Skin epidermis (tissue), 12 donors: ENCODE data around the gene APLP2.
"Not testable (repeated sequence)": the region's sequence is repeated elsewhere in the genome, so short reads cannot be mapped to it uniquely, and the experiment has no call there.

Experiments used
- H3K27ac ChIP-seq, 21 experiments: fragments of 200-600 bp; sonication (generic) in 11 of 21; one replicate each; pipeline ENCODE4 v1.5.0; 2020; ENCODE audit warnings: mild to moderate bottlenecking in 3 of 21, inconsistent platforms in 2 of 21, moderate library complexity in 2 of 21
- H3K4me3 ChIP-seq, 7 experiments: fragments of 200-600 bp; sonication (generic) in 2 of 7; one replicate each; pipeline ENCODE4 v1.5.0; 2020; ENCODE audit warnings: inconsistent platforms in 2 of 7, mild to moderate bottlenecking in 2 of 7, moderate library complexity in 1 of 7

Gene APLP2

DNA sequence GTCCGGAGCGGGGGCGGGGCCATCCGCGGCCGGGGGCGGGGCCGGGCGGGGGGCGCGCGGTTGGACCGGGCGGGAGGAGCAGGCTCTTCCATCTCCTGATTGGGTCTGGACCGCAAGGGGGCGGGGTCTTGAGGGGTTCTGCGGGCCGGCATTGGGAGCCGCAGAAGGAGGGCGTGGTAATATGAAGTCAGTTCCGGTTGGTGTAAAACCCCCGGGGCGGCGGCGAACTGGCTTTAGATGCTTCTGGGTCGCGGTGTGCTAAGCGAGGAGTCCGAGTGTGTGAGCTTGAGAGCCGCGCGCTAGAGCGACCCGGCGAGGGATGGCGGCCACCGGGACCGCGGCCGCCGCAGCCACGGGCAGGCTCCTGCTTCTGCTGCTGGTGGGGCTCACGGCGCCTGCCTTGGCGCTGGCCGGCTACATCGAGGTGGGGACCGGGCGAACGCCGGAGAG lies at the start of gene APLP2:
APLP2 (plus strand) TSS at position 236 of the 450 bp plus-strand sequence; CDS start at position 320, 84 bp downstream.
- Histone ChIP-seq H3K4me3 (peak within 1 kb of the TSS; percentile 63 to 99 (median 86)), H3K27ac (peak within 1 kb of the TSS; percentile 75 to 96 (median 89))

DNA sequence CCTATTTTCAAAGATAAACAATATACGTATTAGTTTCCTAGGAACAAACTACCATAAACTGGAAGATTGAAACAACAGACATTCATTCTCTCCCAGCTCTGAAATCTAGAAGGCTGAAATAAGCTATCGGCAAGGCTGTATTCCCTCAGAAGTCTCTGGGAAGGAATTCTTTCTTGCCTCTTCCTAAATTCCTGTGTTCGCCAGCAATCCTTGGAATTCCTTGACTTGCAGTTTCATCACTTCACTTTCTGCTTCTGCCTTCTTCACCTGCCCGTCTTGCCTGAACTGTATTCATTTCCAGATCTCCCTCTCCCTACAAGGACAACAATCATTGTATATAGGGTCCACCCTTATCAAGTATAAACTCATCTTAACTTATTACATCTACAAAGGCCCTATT lies 49.4 kb upstream of the APLP2 start:
- no peak overlapping the region for H3K4me3 ChIP-seq
- H3K27ac ChIP-seq, result no peak overlapping the region

DNA sequence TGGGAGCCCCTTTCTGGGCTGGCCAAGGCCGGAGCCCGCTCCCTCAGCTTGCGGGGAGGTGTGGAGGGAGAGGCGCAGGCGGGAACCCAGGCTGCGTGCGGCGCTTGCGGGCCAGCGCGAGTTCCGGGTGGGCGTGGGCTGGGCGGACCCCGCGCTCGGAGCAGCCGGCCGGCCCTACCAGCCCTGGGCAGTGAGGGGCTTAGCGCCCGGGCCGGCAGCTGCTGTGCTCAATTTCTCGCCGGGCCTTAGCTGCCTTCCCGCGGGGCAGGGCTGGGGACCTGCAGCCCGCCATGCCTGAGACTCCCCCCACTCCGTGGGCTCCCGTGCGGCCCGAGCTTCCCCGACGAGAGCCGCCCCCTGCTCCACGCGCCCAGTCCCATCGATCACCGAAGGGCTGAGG lies 48.1 kb upstream of the APLP2 start:
- H3K27ac ChIP-seq, H3K4me3 ChIP-seq: not testable (repeated sequence)

DNA sequence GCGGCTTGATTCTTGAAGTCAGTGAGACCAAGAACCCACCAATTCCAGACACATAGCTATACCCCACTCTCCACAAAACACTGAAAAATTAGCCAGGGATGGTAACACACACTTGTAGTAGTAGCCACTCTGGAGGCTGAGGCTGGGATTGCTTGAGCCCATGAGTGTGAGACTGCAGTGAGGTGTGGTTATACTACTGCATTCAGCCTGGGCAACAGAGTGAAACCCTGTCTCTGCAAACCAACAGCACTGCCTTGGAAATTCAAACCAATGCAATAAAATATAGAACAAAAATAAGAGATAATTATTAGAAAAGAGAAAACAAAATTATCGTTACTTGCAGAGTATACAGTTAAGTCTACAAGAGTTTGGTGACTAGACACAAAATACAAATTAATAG lies 46.9 kb upstream of the APLP2 start:
- H3K27ac ChIP-seq, result no peak overlapping the region
- H3K4me3 ChIP-seq, result no peak overlapping the region

DNA sequence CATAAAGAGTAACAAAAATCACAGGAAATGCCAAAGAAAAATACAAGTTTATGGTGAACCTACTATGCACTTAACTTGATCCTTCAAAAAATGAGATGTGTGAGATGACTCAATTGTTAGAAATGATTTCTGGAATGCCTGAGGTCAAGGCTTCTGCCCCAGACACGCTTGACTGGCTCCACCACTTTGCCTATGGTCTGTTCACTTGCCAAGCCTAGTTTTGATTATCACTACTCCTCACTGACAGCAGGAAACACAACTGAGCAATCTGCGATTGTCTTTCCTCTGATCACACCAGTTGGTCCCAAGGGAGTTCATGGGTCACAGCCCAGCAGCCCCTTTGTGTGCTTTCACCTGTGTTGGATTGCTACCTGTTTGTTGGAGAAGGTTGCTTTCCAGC lies 46.5 kb upstream of the APLP2 start:
- Histone ChIP-seq H3K27ac (peak overlapping the region in 5 of 21 experiments; percentile 20 to 55 (median 35)), H3K4me3 (no peak overlapping the region)

DNA sequence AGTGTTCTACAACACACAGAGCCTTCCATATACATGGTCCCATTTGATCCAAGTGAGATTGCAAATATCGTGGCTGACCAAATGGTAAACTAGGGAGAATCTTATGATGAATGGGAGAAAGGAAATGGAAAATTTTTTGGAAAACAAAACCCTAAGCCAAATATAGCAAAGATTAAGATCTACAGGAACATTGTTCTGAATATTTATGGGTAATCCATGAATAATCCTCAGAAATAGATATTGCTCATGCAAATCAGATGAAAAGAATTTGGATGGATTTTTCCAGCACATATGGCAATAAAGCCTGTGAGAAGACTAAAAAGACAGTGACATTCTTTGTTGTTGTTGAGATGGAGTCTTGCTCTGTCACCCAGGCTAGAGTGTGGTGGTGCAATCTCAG lies 45.3 kb upstream of the APLP2 start:
- Histone ChIP-seq H3K27ac (no peak overlapping the region), H3K4me3 (no peak overlapping the region)

DNA sequence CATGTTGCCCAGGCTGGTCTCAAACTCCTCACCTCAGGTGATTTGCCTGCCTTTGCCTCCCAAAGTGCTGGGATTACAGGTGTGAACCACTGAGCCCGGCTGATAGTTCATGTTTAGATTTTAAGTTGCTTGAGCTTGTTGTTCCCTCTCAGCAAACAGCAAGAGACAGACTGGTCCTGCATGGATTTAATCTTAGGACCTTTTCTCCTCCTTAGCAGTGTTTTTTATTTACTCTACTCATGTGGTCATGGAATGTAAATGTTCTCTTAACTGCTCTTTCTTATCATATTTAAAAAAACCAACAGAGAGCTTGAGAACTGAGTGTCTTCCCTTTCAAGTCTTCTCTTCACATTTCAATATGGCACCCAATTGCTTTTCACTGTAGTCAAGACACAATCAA lies 44.3 kb upstream of the APLP2 start:
- Histone ChIP-seq H3K4me3 (no peak overlapping the region), H3K27ac (no peak overlapping the region)

DNA sequence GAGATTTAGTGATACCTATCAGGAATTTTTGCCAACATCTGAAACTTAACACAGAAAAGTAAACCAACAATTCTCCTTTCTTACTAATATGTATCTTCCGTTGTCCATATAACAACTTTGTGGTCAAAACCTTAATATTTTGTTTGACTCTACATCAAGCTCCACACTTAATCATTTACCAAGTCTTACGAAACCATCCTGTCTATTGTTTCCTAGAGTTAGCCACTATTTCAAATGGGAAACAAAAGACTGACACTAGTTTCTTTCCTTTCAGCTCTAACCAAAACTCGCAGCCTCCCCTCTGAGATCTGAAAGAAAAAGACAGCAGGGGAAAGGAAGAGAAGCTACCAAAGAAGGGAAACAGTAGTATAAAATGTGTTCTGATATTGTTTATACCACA lies 40.6 kb upstream of the APLP2 start:
- Histone ChIP-seq H3K4me3 (no peak overlapping the region), H3K27ac (no peak overlapping the region)

DNA sequence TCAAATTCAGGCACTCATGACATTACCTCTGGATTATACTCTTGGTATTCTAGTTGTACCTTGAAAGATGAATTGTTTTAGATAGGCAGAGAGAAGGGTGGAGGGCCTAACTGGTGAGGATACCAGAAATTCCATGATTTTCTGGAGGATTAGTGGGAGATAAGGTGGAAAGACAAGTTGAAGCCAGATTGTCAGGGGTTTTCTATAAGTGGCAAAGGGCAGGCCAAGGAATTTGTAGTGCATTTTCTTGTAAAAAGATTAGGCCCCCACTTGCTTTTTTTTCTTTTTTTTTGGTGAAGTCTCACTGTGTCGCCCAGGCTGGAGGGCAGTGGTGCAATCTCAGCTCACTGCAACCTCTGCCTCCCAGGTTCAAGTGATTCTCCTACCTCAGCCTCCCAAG lies 38.6 kb upstream of the APLP2 start:
- no peak overlapping the region for H3K4me3 ChIP-seq
- no peak overlapping the region for H3K27ac ChIP-seq

DNA sequence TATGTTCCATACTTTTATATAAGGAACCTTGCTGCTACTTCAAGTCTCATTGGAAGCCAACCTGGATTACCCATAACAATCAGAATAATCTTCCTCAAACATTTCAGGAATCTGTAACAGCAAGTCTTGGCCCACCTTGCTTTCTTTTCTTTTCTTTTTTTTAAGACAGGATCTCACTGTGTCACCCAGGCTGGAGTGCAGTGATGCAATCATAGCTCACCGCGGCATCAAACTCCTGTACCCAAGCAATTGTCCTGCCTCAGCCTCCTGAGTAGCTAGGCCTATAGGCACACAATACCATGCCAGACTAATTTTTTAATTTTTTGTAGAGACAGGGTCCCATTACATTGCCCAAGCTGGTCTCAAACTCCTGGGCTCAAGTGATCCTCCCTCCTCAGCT lies 37.7 kb upstream of the APLP2 start:
- Histone ChIP-seq H3K27ac (no peak overlapping the region), H3K4me3 (no peak overlapping the region)

DNA sequence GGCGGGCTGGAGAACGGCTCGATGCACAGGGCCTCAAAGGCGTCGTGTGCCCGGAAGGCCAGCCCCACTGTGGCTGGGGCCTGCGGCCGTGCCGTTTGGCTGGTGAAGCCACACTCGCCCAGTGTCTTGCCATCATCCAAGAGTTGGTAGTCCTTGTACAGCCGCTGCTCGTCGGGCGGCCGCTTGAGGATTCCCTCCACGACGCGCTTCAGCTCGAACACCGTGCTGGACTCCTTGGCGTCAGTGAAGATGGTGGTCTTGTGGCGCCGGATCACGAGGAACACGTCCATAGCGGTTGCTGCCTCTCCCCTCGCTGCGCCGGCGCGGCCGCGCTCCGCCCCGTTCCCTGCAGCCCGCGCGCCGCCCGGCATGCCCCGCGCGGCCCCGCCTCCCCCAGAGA lies 36.8 kb upstream of the APLP2 start:
- H3K4me3 ChIP-seq, result no peak overlapping the region
- no peak overlapping the region for H3K27ac ChIP-seq

DNA sequence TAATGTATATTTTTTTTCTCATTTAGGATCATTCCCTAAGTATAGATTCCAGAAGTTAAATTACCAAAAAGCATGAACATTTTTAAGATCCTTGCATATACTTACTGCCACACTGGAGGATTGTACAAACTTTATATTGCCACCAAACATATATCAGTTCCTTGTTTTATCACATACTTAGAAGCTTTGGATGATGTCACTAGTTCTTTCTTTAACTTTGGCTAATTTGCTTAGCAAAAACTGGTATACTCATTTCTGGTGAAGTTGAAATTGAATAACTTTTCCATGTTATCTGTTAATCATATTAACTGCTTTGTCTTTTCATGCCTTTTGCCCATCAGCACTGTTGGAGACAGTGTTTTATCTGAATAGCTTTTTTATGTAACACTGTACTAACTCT lies 35.5 kb upstream of the APLP2 start:
- H3K27ac ChIP-seq, result no peak overlapping the region
- no peak overlapping the region for H3K4me3 ChIP-seq

DNA sequence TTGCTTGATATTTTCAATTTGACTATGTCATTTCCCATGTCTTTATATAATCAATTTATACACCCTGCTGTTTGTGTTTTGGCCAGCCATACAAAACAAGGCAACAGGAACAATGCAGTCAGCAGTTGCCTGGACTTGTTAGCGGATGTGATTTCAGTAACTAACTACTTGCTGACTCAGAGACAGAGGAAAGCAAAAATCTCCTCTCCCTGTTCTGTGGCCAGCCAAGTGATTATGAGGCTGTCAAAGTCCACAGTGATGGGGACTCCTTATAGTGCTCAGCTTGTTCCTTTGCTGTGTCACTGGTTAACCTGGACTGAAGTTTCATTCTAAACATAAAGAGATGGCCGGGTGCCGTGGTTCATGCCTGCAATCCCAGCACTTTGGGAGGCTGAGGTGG lies 32.6 kb upstream of the APLP2 start:
- no peak overlapping the region for H3K4me3 ChIP-seq
- H3K27ac ChIP-seq, result peak overlapping the region in 6 of 21 experiments; percentile 9 to 30 (median 14)

DNA sequence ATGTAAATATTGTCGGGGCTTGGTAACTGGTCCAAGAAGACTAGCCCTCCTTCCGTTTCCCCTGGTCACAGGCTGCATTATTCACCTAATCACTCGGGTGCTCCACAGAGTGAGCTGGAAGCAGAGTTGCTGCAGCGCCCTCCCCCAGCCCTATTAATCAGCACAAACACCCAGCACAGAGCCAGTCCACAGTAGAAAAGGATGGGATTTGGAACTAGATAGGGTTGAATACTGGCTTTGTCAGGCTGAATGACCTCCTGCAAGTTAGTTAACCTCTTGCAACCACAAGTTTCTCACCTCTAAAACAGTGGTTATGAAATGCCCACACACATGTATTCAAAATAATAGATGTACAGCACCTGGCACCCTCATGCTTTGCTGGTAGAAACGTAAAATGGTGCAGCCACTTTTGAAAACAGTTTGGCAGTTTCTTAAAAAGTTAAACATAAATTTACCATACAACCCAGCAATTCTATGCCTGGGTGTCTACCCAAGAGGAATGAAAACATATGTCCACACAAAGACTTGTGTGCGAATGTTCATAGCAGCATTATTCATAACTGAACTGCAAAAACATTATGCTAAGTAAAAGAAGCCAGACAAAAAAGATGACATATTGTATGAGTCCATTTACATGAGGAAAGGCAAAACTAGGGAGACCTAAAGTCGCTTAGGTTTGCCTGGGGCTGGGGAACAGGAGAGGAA lies 31.7 kb upstream of the APLP2 start:
- Histone ChIP-seq H3K4me3 (no peak overlapping the region), H3K27ac (no peak overlapping the region)

DNA sequence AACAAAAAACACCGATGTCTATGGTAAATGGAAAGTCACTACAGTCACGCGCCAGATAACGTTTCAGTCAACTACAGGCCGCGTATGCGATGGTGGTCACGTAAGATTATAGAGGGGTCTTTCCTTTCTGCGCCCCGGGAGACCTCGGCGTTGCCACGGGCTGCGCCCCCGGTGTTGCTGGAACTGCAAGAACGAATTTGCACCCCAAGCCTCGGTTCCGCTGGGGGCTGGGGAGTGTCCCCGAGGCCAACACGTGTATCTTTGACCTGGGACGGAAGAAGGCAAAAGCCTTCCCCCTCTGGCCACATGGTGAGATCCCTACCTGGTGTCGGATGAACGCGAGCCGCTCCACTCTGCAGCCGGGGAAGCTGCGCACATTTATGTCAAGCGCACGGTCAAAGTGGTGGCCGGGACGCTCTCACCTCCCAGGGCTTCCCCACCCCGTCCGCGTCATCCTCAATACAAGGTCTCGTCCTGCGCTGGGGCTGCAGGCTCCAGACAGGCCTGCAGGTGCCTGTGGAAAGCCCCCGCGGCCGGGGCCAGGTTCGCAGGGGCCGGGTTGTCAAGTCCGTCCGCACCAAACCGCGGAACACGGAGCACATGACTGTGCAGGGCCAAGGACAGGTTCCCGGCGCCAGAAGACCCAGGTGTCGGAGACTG lies 29.3 kb upstream of the APLP2 start:
- no peak overlapping the region for H3K4me3 ChIP-seq
- no peak overlapping the region for H3K27ac ChIP-seq

DNA sequence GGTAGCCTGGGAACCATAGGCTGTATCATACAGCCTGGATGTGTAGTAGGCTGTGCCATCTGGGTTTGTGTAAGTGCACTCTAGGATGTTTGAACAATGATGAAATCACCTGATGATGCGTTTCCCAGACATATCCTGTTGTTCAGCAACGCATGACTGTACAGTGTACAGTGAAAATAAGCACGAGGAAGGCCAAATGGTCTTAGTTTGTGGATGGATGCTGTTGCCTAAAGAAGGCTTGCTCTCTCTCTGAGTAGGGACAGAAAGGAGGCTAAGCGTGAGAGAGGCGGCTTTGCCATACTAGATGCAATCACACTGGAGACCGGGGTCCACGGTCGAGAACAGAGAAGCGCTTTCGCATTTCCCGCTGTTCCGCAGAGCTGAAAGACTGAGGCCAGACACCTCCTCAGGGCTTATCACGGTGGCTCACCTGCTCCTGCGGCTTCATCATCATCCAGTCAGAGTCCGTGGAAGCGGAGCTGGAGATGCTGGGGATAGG lies 27.6 kb upstream of the APLP2 start:
- Histone ChIP-seq H3K4me3 (no peak overlapping the region), H3K27ac (no peak overlapping the region)

DNA sequence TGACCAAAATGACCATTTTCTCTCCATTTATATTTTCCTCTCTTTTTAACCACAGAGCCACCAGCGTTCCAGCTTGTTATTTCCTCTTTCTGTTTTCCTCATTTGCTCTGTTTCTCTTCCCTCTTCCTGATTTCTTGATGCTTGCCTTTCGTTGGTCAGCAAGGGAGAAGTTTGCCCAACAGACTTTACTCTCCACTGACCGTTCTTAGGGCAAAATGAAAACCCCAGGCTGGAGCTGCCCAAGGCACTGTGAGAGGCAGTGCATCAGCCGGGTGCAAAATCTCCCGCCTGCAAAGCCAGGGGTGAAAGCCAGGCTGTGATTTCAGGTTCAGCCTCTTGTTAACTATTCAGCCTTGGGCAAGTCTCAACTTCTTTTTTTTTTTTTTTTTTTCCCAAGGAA lies 26.1 kb upstream of the APLP2 start:
- Histone ChIP-seq H3K4me3 (no peak overlapping the region), H3K27ac (peak overlapping the region in 2 of 21 experiments; percentile 23 to 37)

DNA sequence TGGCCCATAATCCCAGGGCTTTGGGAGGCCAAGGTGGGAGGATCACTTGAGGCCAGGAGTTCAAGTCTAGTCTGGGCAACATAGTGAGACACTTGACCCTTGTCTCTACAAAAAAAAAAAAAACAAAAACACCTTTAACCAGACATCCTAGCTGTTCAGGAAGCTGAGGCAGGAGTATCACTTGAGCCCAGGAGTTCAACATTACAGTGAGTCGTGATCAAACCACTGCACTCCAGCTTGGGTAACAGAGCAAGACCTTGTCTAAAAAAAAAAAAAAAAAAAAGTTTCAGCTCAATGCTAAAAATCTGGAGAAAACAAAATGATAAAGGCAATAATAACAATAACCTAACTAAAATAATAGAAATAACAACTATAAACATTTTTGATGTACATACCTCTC lies 22.6 kb upstream of the APLP2 start:
- Histone ChIP-seq H3K4me3 (no peak overlapping the region), H3K27ac (no peak overlapping the region)

DNA sequence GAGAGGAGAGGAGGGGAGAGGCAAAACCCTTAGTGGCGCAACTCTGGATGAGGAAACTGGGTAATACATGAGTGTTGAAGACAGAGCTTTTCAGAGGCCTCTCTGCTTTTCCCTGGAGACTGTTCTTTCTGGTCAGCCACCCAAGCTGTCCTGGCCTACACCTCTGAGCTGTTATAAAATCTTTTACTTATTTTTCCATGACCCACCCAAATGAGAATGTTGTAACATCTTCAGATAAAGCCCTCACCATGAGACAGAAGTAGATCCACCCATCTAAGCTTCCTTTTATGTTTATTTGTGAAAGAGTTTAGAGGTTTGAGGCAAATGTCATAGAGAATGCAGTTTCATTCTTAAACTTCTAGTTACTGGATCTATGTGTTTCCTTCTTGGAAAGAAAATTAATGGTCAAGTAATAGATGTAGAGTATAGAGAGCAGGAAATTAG lies 20.3 kb upstream of the APLP2 start:
- H3K4me3 ChIP-seq, result no peak overlapping the region
- no peak overlapping the region for H3K27ac ChIP-seq

DNA sequence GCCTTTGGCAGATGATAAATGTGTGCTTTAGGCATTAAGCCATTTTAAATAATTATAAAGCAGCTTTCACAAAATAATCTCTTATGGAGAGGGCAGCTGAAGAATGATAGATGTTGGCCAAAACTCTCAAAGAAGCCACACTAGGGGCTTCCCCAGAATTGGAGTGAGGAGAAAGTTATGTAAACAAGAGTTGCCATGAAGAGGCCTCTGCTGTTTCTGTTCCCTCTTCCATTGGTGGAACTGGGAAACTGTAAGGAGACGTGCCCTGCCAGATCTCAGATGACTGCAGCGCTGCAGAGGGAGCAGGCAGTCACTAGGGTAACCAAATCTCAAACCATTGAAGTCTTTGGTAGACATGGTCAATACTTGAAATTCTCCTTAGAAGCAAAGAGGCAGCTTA lies 19.4 kb upstream of the APLP2 start:
- H3K27ac ChIP-seq, result peak overlapping the region in 6 of 21 experiments; percentile 3 to 39 (median 25)
- H3K4me3 ChIP-seq, result no peak overlapping the region

DNA sequence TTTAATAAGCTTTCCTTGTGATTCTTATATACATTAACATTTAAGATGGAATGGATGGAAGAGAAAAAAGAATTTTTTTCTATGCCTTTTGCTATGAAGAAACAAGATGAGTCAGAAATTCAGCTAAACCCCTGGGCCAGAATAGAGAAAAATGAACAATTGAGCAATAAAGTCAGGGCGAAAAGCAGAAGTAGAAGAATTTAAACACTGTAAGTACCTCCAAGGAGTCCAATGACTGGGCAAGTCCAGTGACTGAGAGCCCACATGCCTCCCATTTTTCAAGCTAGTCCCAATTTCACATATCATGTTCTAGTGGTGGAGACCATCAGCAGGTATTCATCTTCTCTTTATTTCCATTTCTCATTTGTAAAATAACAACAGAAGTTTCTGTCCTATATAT lies 18.6 kb upstream of the APLP2 start:
- no peak overlapping the region for H3K4me3 ChIP-seq

More for the DNA sequence above, 18.6 kb upstream of the APLP2 start:
- H3K27ac ChIP-seq, result peak overlapping the region in 3 of 21 experiments; percentile 20 to 37 (median 30)
